ENCODE data around the gene TET1. TPM values are rescaled to one million over a fixed set of nuclear protein-coding genes. Genes with fewer than 3 reads are reported as not detected.

Gene TET1
- total and polyA plus RNA-seq, 2 of the 13 experiments (the other 11 are each of a cell fraction or from before 2014, with no cell fraction given) = 6.9 to 7.3 TPM

- TF ChIP-seq GPBP1L1 (CRISPR knock-in tag; IDR thresholded peaks at IDR 0.05) (no peak), NR2F6 (IDR thresholded peaks at IDR 0.05) (0 out of 2 replicates have a peak, but pooled peaks have one; percentile 19), NR2F6 (CRISPR knock-in tag; IDR thresholded peaks at IDR 0.05) (peak; percentile 20; the same call in 1 of the 2 replicates), ZNF430 (CRISPR knock-in tag; IDR thresholded peaks at IDR 0.05) (no peak), TFE3 (CRISPR knock-in tag; IDR thresholded peaks at IDR 0.05) (peak; percentile 72; the same call in 1 of the 2 replicates), SNRNP70 (IDR thresholded peaks at IDR 0.05; ENCODE audit: low read depth, low read length) (no peak), TEAD3 (CRISPR knock-in tag; optimal IDR thresholded peaks at IDR 0.05; ENCODE audit: borderline replicate concordance) (no peak), BHLHE40 (IDR thresholded peaks at IDR 0.05; ENCODE audit: low read length) (peak; percentile 90), POLR2G (IDR thresholded peaks at IDR 0.05; ENCODE audit: low read depth, low read length) (no peak), ZNF343 (CRISPR knock-in tag; IDR thresholded peaks at IDR 0.05) (no peak), ZFY (CRISPR knock-in tag; IDR thresholded peaks at IDR 0.05) (no peak), SOX13 (IDR thresholded peaks at IDR 0.05) (no peak), SOX13 (CRISPR knock-in tag; conservative IDR thresholded peaks at IDR 0.05 in 1 of 2, IDR thresholded peaks at IDR 0.05 in 1 of 2) (no peak), TBX2 (CRISPR knock-in tag; IDR thresholded peaks at IDR 0.05; ENCODE audit: borderline replicate concordance) (peak; percentile 49), PITX1 (CRISPR knock-in tag; IDR thresholded peaks at IDR 0.05) (no peak), ZBTB14 (CRISPR knock-in tag; IDR thresholded peaks at IDR 0.05) (no peak), ZNF331 (CRISPR knock-in tag; IDR thresholded peaks at IDR 0.05) (no peak), ZNF44 (CRISPR knock-in tag; IDR thresholded peaks at IDR 0.05) (no peak), FOSL2 (CRISPR knock-in tag; IDR thresholded peaks at IDR 0.05) (peak; percentile 87), ELF1 (CRISPR knock-in tag; IDR thresholded peaks at IDR 0.05) (no peak), PLSCR1 (CRISPR knock-in tag; IDR thresholded peaks at IDR 0.05; ENCODE audit: borderline replicate concordance) (no peak), SAP130 (CRISPR knock-in tag; IDR thresholded peaks at IDR 0.05; ENCODE audit: low read depth) (peak; percentile 57), SPEN (CRISPR knock-in tag; IDR thresholded peaks at IDR 0.05; ENCODE audit: low read depth) (0 out of 2 replicates have a peak, but pooled peaks have one; percentile 21), HNF1B (CRISPR knock-in tag; IDR thresholded peaks at IDR 0.05) (no peak), ZNF781 (CRISPR knock-in tag; IDR thresholded peaks at IDR 0.05; ENCODE audit: borderline replicate concordance, not compliant biosample characterization) (no peak)
Measured at GRCh38 chr10:68543004-68543918, 16.9 kb upstream of the TET1 start (continued).

Data from HepG2 (cell line).